ENCODE data around the gene FILIP1L.

FILIP1L gene

DNA sequence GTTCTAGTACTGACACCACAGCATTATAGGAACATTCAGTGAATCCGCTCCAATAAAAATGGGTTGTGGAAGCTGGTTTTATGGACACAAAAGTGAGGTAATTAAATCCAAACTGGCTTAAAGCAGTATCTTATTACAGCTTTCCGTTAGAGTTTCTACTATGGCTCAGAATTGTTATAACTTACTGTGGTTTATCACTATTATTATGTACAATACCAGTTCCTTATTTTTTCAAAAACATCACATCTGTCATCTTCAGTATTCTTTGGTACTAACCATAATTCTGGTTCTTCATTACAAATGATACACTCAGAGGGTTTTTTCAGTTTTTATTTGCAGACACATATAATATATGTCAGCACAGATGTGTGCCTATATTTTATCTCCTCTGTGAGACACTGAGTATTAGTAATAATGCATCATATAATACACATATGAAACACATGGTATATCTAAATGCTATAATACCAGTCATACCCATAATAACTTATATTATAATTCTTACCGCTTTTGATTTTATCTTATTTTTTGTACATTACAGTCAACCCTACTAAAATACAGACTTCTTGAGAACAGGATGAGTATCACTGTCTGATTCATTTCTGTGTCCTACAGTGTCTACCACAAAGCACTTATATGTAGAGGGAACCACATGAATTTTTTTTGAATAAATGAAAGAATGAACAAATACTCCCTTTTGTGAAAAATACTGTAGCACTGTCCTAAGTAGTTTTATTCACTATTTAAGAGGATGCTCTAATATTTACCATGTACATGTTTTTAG, 257.7 kb downstream of the FILIP1L start:
- no peak overlapping the region for H3K27ac ChIP-seq (ENCODE audit: insufficient read depth in 1 of 2, low read depth in 1 of 2, low read length in 2 of 2, poor library complexity in 1 of 2, severe bottlenecking in 2 of 2)
- ChIA-PET CTCF (interaction anchor here (0.7 to 1.4 kb wide), 2 partner anchors 13 to 213 kb away, joined by 3 read pairs; no protein-coding TSS in a partner anchor), POLR2A (no interaction called here)
- 83% methylated on average over 1 of the region's 3 CpGs for WGBS (ENCODE audit: insufficient coverage)
- no peaks in the 10 kb centered on the region for H3K4me1 ChIP-seq (ENCODE audit: control extremely low read depth in 1 of 4, control insufficient read depth in 4 of 4, insufficient read depth in 4 of 4, low read length in 3 of 4)
- DNase-seq = no peak
- H3K36me3 ChIP-seq (ENCODE audit: control insufficient read depth in 4 of 4, insufficient read depth in 4 of 4, low read length in 3 of 4) = no peaks in the 10 kb centered on the region
- no peaks in the 10 kb centered on the region for H3K27me3 ChIP-seq (replicated peaks in 2 of 5; ENCODE audit: control insufficient read depth in 4 of 5, insufficient read depth in 5 of 5, low read length in 4 of 5)
- H3K9me3 ChIP-seq (ENCODE audit: control extremely low read depth in 1 of 5, control insufficient read depth in 4 of 5, insufficient read depth in 2 of 5, low read depth in 1 of 5, low read length in 4 of 5) = no peaks in the 10 kb centered on the region
- no peak overlapping the region for H3K4me3 ChIP-seq (ENCODE audit: control insufficient read depth in 1 of 7, extremely low read depth in 1 of 7, insufficient read depth in 4 of 7, low read depth in 2 of 7, low read length in 6 of 7)

DNA sequence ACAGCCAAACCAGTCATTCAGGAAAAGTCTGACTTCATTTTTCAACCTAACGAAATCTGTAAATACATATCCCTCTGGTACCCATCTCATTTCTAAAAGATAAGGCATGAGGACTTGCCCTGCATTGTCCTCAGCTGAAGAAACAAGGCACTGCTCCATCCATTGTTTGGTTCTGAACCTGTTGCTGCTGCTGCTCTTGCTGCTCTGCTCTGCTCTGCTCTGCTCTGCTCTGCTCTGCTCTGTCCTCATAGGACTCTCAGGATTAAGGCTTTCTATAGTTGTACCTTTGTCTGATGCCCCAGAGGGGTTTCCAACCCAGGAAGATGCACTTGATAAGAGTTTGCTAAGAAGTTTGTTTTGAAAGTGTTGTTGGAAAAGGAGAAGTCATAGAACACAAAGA, 258.4 kb downstream of the FILIP1L start:
- H3K4me3 ChIP-seq (ENCODE audit: control insufficient read depth in 1 of 7, extremely low read depth in 1 of 7, insufficient read depth in 4 of 7, low read depth in 2 of 7, low read length in 6 of 7) = no peak overlapping the region
- ChIA-PET CTCF (interaction anchor here (1.0 kb wide), 1 partner anchor 12 kb away, joined by 7 read pairs; no protein-coding TSS in a partner anchor), POLR2A (no interaction called here)
- no peaks in the 10 kb centered on the region for H3K9me3 ChIP-seq (ENCODE audit: control extremely low read depth in 1 of 5, control insufficient read depth in 4 of 5, insufficient read depth in 2 of 5, low read depth in 1 of 5, low read length in 4 of 5)
- no peaks in the 10 kb centered on the region for H3K27me3 ChIP-seq (replicated peaks in 2 of 5; ENCODE audit: control insufficient read depth in 4 of 5, insufficient read depth in 5 of 5, low read length in 4 of 5)
- no peaks in the 10 kb centered on the region for H3K36me3 ChIP-seq (ENCODE audit: control insufficient read depth in 4 of 4, insufficient read depth in 4 of 4, low read length in 3 of 4)
- no peak overlapping the region for H3K27ac ChIP-seq (ENCODE audit: insufficient read depth in 1 of 2, low read depth in 1 of 2, low read length in 2 of 2, poor library complexity in 1 of 2, severe bottlenecking in 2 of 2)
- H3K4me1 ChIP-seq (ENCODE audit: control extremely low read depth in 1 of 4, control insufficient read depth in 4 of 4, insufficient read depth in 4 of 4, low read length in 3 of 4) = peaks cover 0 to 3% (median 0%) of the 10 kb centered on the region in 4 experiments
- WGBS (ENCODE audit: insufficient coverage) = 100% methylated on average over 1 of the region's 1 CpG
- DNase-seq = no peak

GRCh38 chr3:99854756-99855298, 259.5 kb downstream of the FILIP1L start:
- Histone ChIP-seq H3K36me3 (ENCODE audit: control insufficient read depth in 4 of 4, insufficient read depth in 4 of 4, low read length in 3 of 4) (no peaks in the 10 kb centered on the region), H3K27ac (ENCODE audit: insufficient read depth in 1 of 2, low read depth in 1 of 2, low read length in 2 of 2, poor library complexity in 1 of 2, severe bottlenecking in 2 of 2) (no peak overlapping the region), H3K27me3 (replicated peaks in 2 of 5; ENCODE audit: control insufficient read depth in 4 of 5, insufficient read depth in 5 of 5, low read length in 4 of 5) (no peaks in the 10 kb centered on the region), H3K9me3 (ENCODE audit: control extremely low read depth in 1 of 5, control insufficient read depth in 4 of 5, insufficient read depth in 2 of 5, low read depth in 1 of 5, low read length in 4 of 5) (no peaks in the 10 kb centered on the region), H3K4me1 (ENCODE audit: control extremely low read depth in 1 of 4, control insufficient read depth in 4 of 4, insufficient read depth in 4 of 4, low read length in 3 of 4) (peaks cover 0 to 10% (median 0%) of the 10 kb centered on the region in 4 experiments), H3K4me3 (ENCODE audit: control insufficient read depth in 1 of 7, extremely low read depth in 1 of 7, insufficient read depth in 4 of 7, low read depth in 2 of 7, low read length in 6 of 7) (no peak overlapping the region)
- WGBS (ENCODE audit: insufficient coverage) = no CpG with 5 or more reads among the region's 1 CpG
- no peak for DNase-seq
- ChIA-PET POLR2A (no interaction called here), CTCF (interaction anchor here (1.0 kb wide), 1 partner anchor 11 kb away, joined by 7 read pairs; no protein-coding TSS in a partner anchor)

GRCh38 chr3:99852851-99853250, 261.4 kb downstream of the FILIP1L start:
- ChIA-PET CTCF (interaction anchor here (1.8 kb wide), 1 partner anchor 9 kb away, joined by 3 read pairs; no protein-coding TSS in a partner anchor), POLR2A (interaction anchor here (0.6 kb wide), 1 partner anchor 1180 kb away, joined by 4 read pairs; no protein-coding TSS in a partner anchor)
- H3K27me3 ChIP-seq (replicated peaks in 2 of 5; ENCODE audit: control insufficient read depth in 4 of 5, insufficient read depth in 5 of 5, low read length in 4 of 5) = no peaks in the 10 kb centered on the region
- no peak overlapping the region for H3K4me3 ChIP-seq (ENCODE audit: control insufficient read depth in 1 of 7, extremely low read depth in 1 of 7, insufficient read depth in 4 of 7, low read depth in 2 of 7, low read length in 6 of 7)
- H3K9me3 ChIP-seq (ENCODE audit: control extremely low read depth in 1 of 5, control insufficient read depth in 4 of 5, insufficient read depth in 2 of 5, low read depth in 1 of 5, low read length in 4 of 5) = no peaks in the 10 kb centered on the region
- H3K36me3 ChIP-seq (ENCODE audit: control insufficient read depth in 4 of 4, insufficient read depth in 4 of 4, low read length in 3 of 4) = no peaks in the 10 kb centered on the region
- WGBS (ENCODE audit: insufficient coverage) = 100% methylated on average over 1 of the region's 1 CpG
- H3K4me1 ChIP-seq (ENCODE audit: control extremely low read depth in 1 of 4, control insufficient read depth in 4 of 4, insufficient read depth in 4 of 4, low read length in 3 of 4) = peaks cover 0 to 10% (median 0%) of the 10 kb centered on the region in 4 experiments
- DNase-seq = no peak
- no peak overlapping the region for H3K27ac ChIP-seq (ENCODE audit: insufficient read depth in 1 of 2, low read depth in 1 of 2, low read length in 2 of 2, poor library complexity in 1 of 2, severe bottlenecking in 2 of 2)

- CTCF ChIA-PET = interaction anchor here (1.8 kb wide), 1 partner anchor 9 kb away, joined by 3 read pairs; no protein-coding TSS in a partner anchor
Observed at GRCh38 chr3:99851955-99852354, 262.3 kb downstream of the FILIP1L start.

GRCh38 chr3:99850608-99851007, 263.7 kb downstream of the FILIP1L start:
- CTCF ChIA-PET = interaction anchor here (0.7 to 2.4 kb wide), 5 partner anchors 10 to 19 kb away, joined by 3 to 9 read pairs (median 3); no protein-coding TSS in a partner anchor
- Histone ChIP-seq H3K4me3 (ENCODE audit: control insufficient read depth in 1 of 7, extremely low read depth in 1 of 7, insufficient read depth in 4 of 7, low read depth in 2 of 7, low read length in 6 of 7) (no peak overlapping the region), H3K9me3 (ENCODE audit: control extremely low read depth in 1 of 5, control insufficient read depth in 4 of 5, insufficient read depth in 2 of 5, low read depth in 1 of 5, low read length in 4 of 5) (no peaks in the 10 kb centered on the region), H3K4me1 (ENCODE audit: control extremely low read depth in 1 of 4, control insufficient read depth in 4 of 4, insufficient read depth in 4 of 4, low read length in 3 of 4) (peaks cover 0 to 12% (median 1%) of the 10 kb centered on the region in 4 experiments), H3K27me3 (replicated peaks in 2 of 5; ENCODE audit: control insufficient read depth in 4 of 5, insufficient read depth in 5 of 5, low read length in 4 of 5) (no peaks in the 10 kb centered on the region), H3K27ac (ENCODE audit: insufficient read depth in 1 of 2, low read depth in 1 of 2, low read length in 2 of 2, poor library complexity in 1 of 2, severe bottlenecking in 2 of 2) (no peak overlapping the region), H3K36me3 (ENCODE audit: control insufficient read depth in 4 of 4, insufficient read depth in 4 of 4, low read length in 3 of 4) (no peaks in the 10 kb centered on the region)
- DNase-seq = peak in 1 of 3 donors; percentile 14
- 96% methylated on average over 4 of the region's 6 CpGs for whole genome bisulfite sequencing (ENCODE audit: insufficient coverage)
- POLR2A ChIA-PET = no interaction called here

More at GRCh38 chr3:99851955-99852354, 262.3 kb downstream of the FILIP1L start:
- no peaks in the 10 kb centered on the region for H3K36me3 ChIP-seq (ENCODE audit: control insufficient read depth in 4 of 4, insufficient read depth in 4 of 4, low read length in 3 of 4)
- no peaks in the 10 kb centered on the region for H3K27me3 ChIP-seq (replicated peaks in 2 of 5; ENCODE audit: control insufficient read depth in 4 of 5, insufficient read depth in 5 of 5, low read length in 4 of 5)
- H3K9me3 ChIP-seq (ENCODE audit: control extremely low read depth in 1 of 5, control insufficient read depth in 4 of 5, insufficient read depth in 2 of 5, low read depth in 1 of 5, low read length in 4 of 5) = no peaks in the 10 kb centered on the region
- no peak overlapping the region for H3K27ac ChIP-seq (ENCODE audit: insufficient read depth in 1 of 2, low read depth in 1 of 2, low read length in 2 of 2, poor library complexity in 1 of 2, severe bottlenecking in 2 of 2)
- POLR2A ChIA-PET = no interaction called here
- no peak for DNase-seq
- no peak overlapping the region for H3K4me3 ChIP-seq (ENCODE audit: control insufficient read depth in 1 of 7, extremely low read depth in 1 of 7, insufficient read depth in 4 of 7, low read depth in 2 of 7, low read length in 6 of 7)
- no CpG with 5 or more reads among the region's 1 CpG for WGBS (ENCODE audit: insufficient coverage)
- H3K4me1 ChIP-seq (ENCODE audit: control extremely low read depth in 1 of 4, control insufficient read depth in 4 of 4, insufficient read depth in 4 of 4, low read length in 3 of 4) = peaks cover 0 to 10% (median 0%) of the 10 kb centered on the region in 4 experiments

- DNase-seq = no peak
- H3K9me3 ChIP-seq (ENCODE audit: control extremely low read depth in 1 of 5, control insufficient read depth in 4 of 5, insufficient read depth in 2 of 5, low read depth in 1 of 5, low read length in 4 of 5) = no peaks in the 10 kb centered on the region
- H3K4me3 ChIP-seq (ENCODE audit: control insufficient read depth in 1 of 7, extremely low read depth in 1 of 7, insufficient read depth in 4 of 7, low read depth in 2 of 7, low read length in 6 of 7) = no peak overlapping the region
- H3K27me3 ChIP-seq (replicated peaks in 2 of 5; ENCODE audit: control insufficient read depth in 4 of 5, insufficient read depth in 5 of 5, low read length in 4 of 5) = no peaks in the 10 kb centered on the region
- no peaks in the 10 kb centered on the region for H3K36me3 ChIP-seq (ENCODE audit: control insufficient read depth in 4 of 4, insufficient read depth in 4 of 4, low read length in 3 of 4)
- peaks cover 0 to 26% (median 5%) of the 10 kb centered on the region in 4 experiments for H3K4me1 ChIP-seq (ENCODE audit: control extremely low read depth in 1 of 4, control insufficient read depth in 4 of 4, insufficient read depth in 4 of 4, low read length in 3 of 4)
- 100% methylated on average over 6 of the region's 6 CpGs for WGBS (ENCODE audit: insufficient coverage)
- POLR2A ChIA-PET = no interaction called here
- no peak overlapping the region for H3K27ac ChIP-seq (ENCODE audit: insufficient read depth in 1 of 2, low read depth in 1 of 2, low read length in 2 of 2, poor library complexity in 1 of 2, severe bottlenecking in 2 of 2)
- CTCF ChIA-PET = interaction anchor here (1.1 kb wide), 1 partner anchor 406 kb away, joined by 3 read pairs; no protein-coding TSS in a partner anchor
Observed at GRCh38 chr3:99848433-99848832, 265.9 kb downstream of the FILIP1L start.

Data from common myeloid progenitor, CD34-positive (primary cell).